HCT116 (cell line): ENCODE results near the gene OR6J1. TPM values are rescaled to one million over a fixed set of nuclear protein-coding genes. Genes with fewer than 3 reads are reported as not detected.

Experiments
- ATAC-seq: fragments of 200-7000 bp; cut with Tn5 transposase; 2 replicates; pipeline ENCODE4 v1.9.1; 2020; ENCODE audit warnings: mild to moderate bottlenecking, moderate library complexity
- BruUV-seq: library from RNA; stranded (reverse); fragments of 400-500 nt; replicated peaks from 2 replicates; lab custom pipeline; 2021; lab: Mats Ljungman, UMichigan
- CTCF ChIA-PET: fragments of 300-600 bp; sonication (Branson Sonifier 250); formaldehyde crosslinking; loops from one replicate; lab custom pipeline; 2021; ENCODE audit warnings: antibody characterized with exemption; lab: Charles Lee
- POLR2A ChIA-PET: fragments of 300-600, 350-600 bp; sonication (Branson Sonifier 250); formaldehyde crosslinking; loops from one replicate; lab custom pipeline; 2021; ENCODE audit warnings: antibody characterized with exemption; lab: Charles Lee
- RAD21 ChIA-PET, 2 experiments: fragments of 300-600 bp; sonication (Branson Sonifier 250); formaldehyde crosslinking; loops; one replicate each; lab custom pipeline; 2023; ENCODE audit warnings: low total read pairs in 2 of 2; ENCODE audit not compliant: uncharacterized antibody in 2 of 2, unreplicated experiment in 2 of 2, low non-redundant PET in 1 of 2; lab: Charles Lee
- DNase-seq: peaks from one replicate; pipeline ENCODE4 v3.0.0-alpha.2; 2010; ENCODE audit warnings: low read depth, low spot score
- H2AFZ ChIP-seq: fragments of 200-600 bp; shearing (Covaris generic), sonication (generic); 2 replicates; pipeline ENCODE4 v1.6.1; 2017; ENCODE audit warnings: low read depth, mixed run types, mixed read lengths, antibody characterized with exemption, low read length; ENCODE audit not compliant: poor library complexity, severe bottlenecking
- H3K27ac ChIP-seq: 2 replicates; pipeline ENCODE4 v1.5.1; 2012; ENCODE audit warnings: low read depth, low read length
- H3K27me3 ChIP-seq: fragments of 200-600 bp; sonication (generic); 2 replicates; pipeline ENCODE4 v1.6.1; 2016; ENCODE audit warnings: mixed run types, low read length, mixed read lengths; ENCODE audit not compliant: insufficient read depth
- H3K36me3 ChIP-seq, 2 experiments: fragments of 200-500 bp in 1 of 2; fragments of 200-600 bp in 1 of 2; sonication (Bioruptor generic) in 1 of 2; sonication (generic) in 1 of 2; 2 replicates each; pipeline versions ENCODE4 v1.5.1 to v1.6.1; 2014 to 2016; ENCODE audit warnings: low read length in 2 of 2, inconsistent platforms in 1 of 2, mixed read lengths in 1 of 2, mixed run types in 1 of 2; ENCODE audit not compliant: insufficient read depth in 2 of 2, control insufficient read depth in 1 of 2
- H3K4me1 ChIP-seq, 2 experiments: fragments of 200-600 bp in 1 of 2; sonication (generic) in 1 of 2; 2 replicates each; pipeline versions ENCODE4 v1.5.1 to v1.6.1; 2012 to 2017; ENCODE audit warnings: low read length in 2 of 2, inconsistent platforms in 1 of 2, mild to moderate bottlenecking in 1 of 2, mixed read lengths in 1 of 2, mixed run types in 1 of 2, moderate library complexity in 1 of 2; ENCODE audit not compliant: insufficient read depth in 2 of 2, control insufficient read depth in 1 of 2
- H3K4me2 ChIP-seq: fragments of 200-600 bp; sonication (generic); 2 replicates; pipeline ENCODE4 v1.6.1; 2017; ENCODE audit warnings: mixed run types, low read length, mixed read lengths
- H3K4me3 ChIP-seq, 2 experiments: fragments of 200-600 bp in 1 of 2; sonication (generic) in 1 of 2; replicated peaks in 1 of 2; 2 replicates each; pipeline ENCODE4 v1.5.1; 2011 to 2016; ENCODE audit warnings: low read length in 2 of 2, control low read depth in 1 of 2, low read depth in 1 of 2, mild to moderate bottlenecking in 1 of 2, mixed read lengths in 1 of 2, mixed run types in 1 of 2
- H3K79me2 ChIP-seq: fragments of 200-600 bp; sonication (generic); 2 replicates; pipeline ENCODE4 v1.6.1; 2017; ENCODE audit warnings: mild to moderate bottlenecking, mixed run types, low read length, moderate library complexity, mixed read lengths; ENCODE audit not compliant: insufficient read depth
- H3K9ac ChIP-seq: fragments of 200-600 bp; sonication (generic); 2 replicates; pipeline ENCODE4 v1.6.1; 2016; ENCODE audit warnings: low read length, mixed read lengths
- H3K9me2 ChIP-seq: fragments of 200-600 bp; sonication (generic), shearing (Covaris generic); 2 replicates; pipeline ENCODE4 v1.6.1; 2017; ENCODE audit warnings: mixed run types, mild to moderate bottlenecking, moderate library complexity; ENCODE audit not compliant: insufficient read depth
- H3K9me3 ChIP-seq, 2 experiments: fragments of 200-500 bp in 1 of 2; fragments of 200-600 bp in 1 of 2; sonication (Bioruptor generic) in 1 of 2; sonication (generic) in 1 of 2; 2 replicates each; pipeline ENCODE4 v1.6.1; 2014 to 2017; ENCODE audit warnings: low read length in 2 of 2, mixed read lengths in 2 of 2, inconsistent platforms in 1 of 2, low read depth in 1 of 2, mild to moderate bottlenecking in 1 of 2, mixed run types in 1 of 2, moderate library complexity in 1 of 2; ENCODE audit not compliant: control insufficient read depth in 1 of 2, insufficient read depth in 1 of 2
- H4K20me1 ChIP-seq: fragments of 200-600 bp; sonication (generic), shearing (Covaris generic); 2 replicates; pipeline ENCODE4 v1.6.1; 2017; ENCODE audit warnings: mixed run types, mild to moderate bottlenecking, moderate library complexity; ENCODE audit not compliant: insufficient read depth
- CBX3 ChIP-seq: IDR thresholded peaks from 2 replicates; pipeline ENCODE4 v1.6.1; 2012; ENCODE audit warnings: low read depth
- CEBPB ChIP-seq: IDR thresholded peaks from 2 replicates; pipeline ENCODE4 v1.6.1; 2012; ENCODE audit warnings: low read depth
- EGR1 ChIP-seq: IDR thresholded peaks from 2 replicates; pipeline ENCODE4 v1.6.1; 2012; ENCODE audit warnings: low read depth
- ELF1 ChIP-seq: IDR thresholded peaks from 2 replicates; pipeline ENCODE4 v1.6.1; 2012; ENCODE audit warnings: low read depth, borderline replicate concordance
- EZH2 ChIP-seq: fragments of 200-600 bp; sonication (generic); IDR thresholded peaks from 2 replicates; pipeline ENCODE4 v1.6.1; 2017; ENCODE audit warnings: antibody characterized with exemption, mixed run types
- FOSL1 ChIP-seq: IDR thresholded peaks from 2 replicates; pipeline ENCODE4 v1.6.1; 2012; ENCODE audit warnings: low read depth
- JUND ChIP-seq: IDR thresholded peaks from 2 replicates; pipeline ENCODE4 v1.6.1; 2012
- MAX ChIP-seq: IDR thresholded peaks from 2 replicates; pipeline ENCODE4 v1.6.1; 2012
- POLR2A ChIP-seq: IDR thresholded peaks from 2 replicates; pipeline ENCODE4 v1.7.0; 2011; ENCODE audit warnings: borderline replicate concordance; ENCODE audit not compliant: insufficient read depth, insufficient read length; ENCODE audit errors: extremely low read depth
- POLR2AphosphoS5 ChIP-seq: IDR thresholded peaks from 2 replicates; pipeline ENCODE4 v1.6.1; 2011; ENCODE audit warnings: mild to moderate bottlenecking, low read depth, low read length, moderate library complexity
- RAD21 ChIP-seq: IDR thresholded peaks from 2 replicates; pipeline ENCODE4 v1.6.1; 2012; ENCODE audit warnings: low read depth, mild to moderate bottlenecking
- SIN3A ChIP-seq: IDR thresholded peaks from 2 replicates; pipeline ENCODE4 v1.6.1; 2012; ENCODE audit warnings: low read depth
- SP1 ChIP-seq: IDR thresholded peaks from 2 replicates; pipeline ENCODE4 v1.6.1; 2012; ENCODE audit warnings: low read depth
- SRF ChIP-seq: IDR thresholded peaks from 2 replicates; pipeline ENCODE4 v1.6.1; 2012; ENCODE audit warnings: low read depth
- ZBTB33 ChIP-seq: IDR thresholded peaks from 2 replicates; pipeline ENCODE4 v1.6.1; 2011; ENCODE audit warnings: mild to moderate bottlenecking, low read length, moderate library complexity; ENCODE audit not compliant: insufficient replicate concordance; ENCODE audit errors: extremely low read depth
- ZFX ChIP-seq: fragments of 450-650 bp; IDR thresholded peaks from 2 replicates; pipeline ENCODE4 v1.6.1; 2017
- ZNF274 ChIP-seq: fragments of 200-500 bp; sonication (Bioruptor generic); IDR thresholded peaks from 2 replicates; pipeline ENCODE4 v1.6.1; 2014; ENCODE audit warnings: mild to moderate bottlenecking, low read depth, low read length, inconsistent platforms
- intact Hi-C: fragments of 100-400 bp; cut with micrococcal nuclease; formaldehyde crosslinking; loops from 2 replicates; pipeline ENCODE4 v1.10.0; 2022
- total RNA-seq: library from RNA; stranded (reverse); gene quantifications from one replicate; pipeline ENCODE4 v1.2.1, GENCODE V29; 2021; ENCODE audit not compliant: unreplicated experiment
- TF ChIP-seq, protein P1 (sequence below): IDR thresholded peaks from 2 replicates; pipeline ENCODE4 v1.6.1; 2012; ENCODE audit warnings: low read depth
- TF ChIP-seq, protein P2 (sequence below), 3 experiments: fragments of 200-600 bp in 1 of 3; sonication (generic) in 1 of 3; IDR thresholded peaks in 2 of 3; conservative IDR thresholded peaks in 1 of 3; 2 replicates each; pipeline ENCODE4 v1.5.1; 2012 to 2017; ENCODE audit warnings: low read depth in 2 of 3, low read length in 2 of 3, antibody characterized with exemption in 1 of 3, borderline replicate concordance in 1 of 3, control low read depth in 1 of 3, mild to moderate bottlenecking in 1 of 3, mixed read lengths in 1 of 3, mixed run types in 1 of 3, moderate library complexity in 1 of 3; ENCODE audit not compliant: insufficient read depth in 1 of 3
- TF ChIP-seq, protein P3 (sequence below): IDR thresholded peaks from 2 replicates; pipeline ENCODE4 v1.6.1; 2012

OR6J1 gene
- total RNA-seq, 1 experiment from 2014 or later: not detected

- Histone ChIP-seq H3K27me3 (peaks cover 4% of the 10 kb centered on the region; the same call in 1 of the 2 replicates), H3K9me3 (no peaks in the 10 kb centered on the region), H3K27ac (peak within 1 kb of the TSS; percentile 69), H3K9ac (peak within 1 kb of the TSS; percentile 72), H3K4me3 (peak within 1 kb of the TSS; percentile 81 to 86), H3K4me2 (peak within 1 kb of the TSS; percentile 95), H2AFZ (peak within 1 kb of the TSS; percentile 93), H4K20me1 (no peaks in the 10 kb centered on the region), H3K9me2 (no peaks in the 10 kb centered on the region), H3K4me1 (peaks cover 13 to 45% of the 10 kb centered on the region in 2 experiments), H3K36me3 (no peaks in the 10 kb centered on the region; a peak in 1 of 4 replicates), H3K79me2 (no peaks in the 10 kb centered on the region)
- DNase-seq: no peak
- peak; percentile 89 for ATAC-seq
- ChIA-PET POLR2A (interaction anchor here (1.1 kb wide), 1 partner anchor 9 kb away, joined by 7 read pairs; the partner anchor contains the start of gene DAD1), CTCF (interaction anchor here (0.9 to 2.5 kb wide), 5 partner anchors 9 to 254 kb away, joined by 3 to 31 read pairs (median 4); partner anchors contain the start of gene DAD1), RAD21 (interaction anchor here in 1 of 2 experiments (1.7 kb wide), 1 partner anchor 9 kb away, joined by 5 read pairs; the partner anchor contains the start of gene DAD1)
- TSS peak; percentile 54 for BruUV-seq
- intact Hi-C loops: no loop called here
- TF ChIP-seq FOSL1 (no peak), RAD21 (no peak), SRF (no peak), ZFX (no peak), ZNF274 (no peak), SIN3A (no peak), ZBTB33 (no peak), POLR2A (peak; percentile 32), POLR2AphosphoS5 (peak; percentile 78), EZH2 (no peak), CEBPB (no peak), MAX (no peak), ELF1 (no peak), JUND (no peak), CBX3 (no peak), EGR1 (no peak), SP1 (peak; percentile 38; the same call in 1 of the 2 replicates)
- TF ChIP-seq, protein P1, sequence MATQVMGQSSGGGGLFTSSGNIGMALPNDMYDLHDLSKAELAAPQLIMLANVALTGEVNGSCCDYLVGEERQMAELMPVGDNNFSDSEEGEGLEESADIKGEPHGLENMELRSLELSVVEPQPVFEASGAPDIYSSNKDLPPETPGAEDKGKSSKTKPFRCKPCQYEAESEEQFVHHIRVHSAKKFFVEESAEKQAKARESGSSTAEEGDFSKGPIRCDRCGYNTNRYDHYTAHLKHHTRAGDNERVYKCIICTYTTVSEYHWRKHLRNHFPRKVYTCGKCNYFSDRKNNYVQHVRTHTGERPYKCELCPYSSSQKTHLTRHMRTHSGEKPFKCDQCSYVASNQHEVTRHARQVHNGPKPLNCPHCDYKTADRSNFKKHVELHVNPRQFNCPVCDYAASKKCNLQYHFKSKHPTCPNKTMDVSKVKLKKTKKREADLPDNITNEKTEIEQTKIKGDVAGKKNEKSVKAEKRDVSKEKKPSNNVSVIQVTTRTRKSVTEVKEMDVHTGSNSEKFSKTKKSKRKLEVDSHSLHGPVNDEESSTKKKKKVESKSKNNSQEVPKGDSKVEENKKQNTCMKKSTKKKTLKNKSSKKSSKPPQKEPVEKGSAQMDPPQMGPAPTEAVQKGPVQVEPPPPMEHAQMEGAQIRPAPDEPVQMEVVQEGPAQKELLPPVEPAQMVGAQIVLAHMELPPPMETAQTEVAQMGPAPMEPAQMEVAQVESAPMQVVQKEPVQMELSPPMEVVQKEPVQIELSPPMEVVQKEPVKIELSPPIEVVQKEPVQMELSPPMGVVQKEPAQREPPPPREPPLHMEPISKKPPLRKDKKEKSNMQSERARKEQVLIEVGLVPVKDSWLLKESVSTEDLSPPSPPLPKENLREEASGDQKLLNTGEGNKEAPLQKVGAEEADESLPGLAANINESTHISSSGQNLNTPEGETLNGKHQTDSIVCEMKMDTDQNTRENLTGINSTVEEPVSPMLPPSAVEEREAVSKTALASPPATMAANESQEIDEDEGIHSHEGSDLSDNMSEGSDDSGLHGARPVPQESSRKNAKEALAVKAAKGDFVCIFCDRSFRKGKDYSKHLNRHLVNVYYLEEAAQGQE: no peak
- TF ChIP-seq, protein P2, sequence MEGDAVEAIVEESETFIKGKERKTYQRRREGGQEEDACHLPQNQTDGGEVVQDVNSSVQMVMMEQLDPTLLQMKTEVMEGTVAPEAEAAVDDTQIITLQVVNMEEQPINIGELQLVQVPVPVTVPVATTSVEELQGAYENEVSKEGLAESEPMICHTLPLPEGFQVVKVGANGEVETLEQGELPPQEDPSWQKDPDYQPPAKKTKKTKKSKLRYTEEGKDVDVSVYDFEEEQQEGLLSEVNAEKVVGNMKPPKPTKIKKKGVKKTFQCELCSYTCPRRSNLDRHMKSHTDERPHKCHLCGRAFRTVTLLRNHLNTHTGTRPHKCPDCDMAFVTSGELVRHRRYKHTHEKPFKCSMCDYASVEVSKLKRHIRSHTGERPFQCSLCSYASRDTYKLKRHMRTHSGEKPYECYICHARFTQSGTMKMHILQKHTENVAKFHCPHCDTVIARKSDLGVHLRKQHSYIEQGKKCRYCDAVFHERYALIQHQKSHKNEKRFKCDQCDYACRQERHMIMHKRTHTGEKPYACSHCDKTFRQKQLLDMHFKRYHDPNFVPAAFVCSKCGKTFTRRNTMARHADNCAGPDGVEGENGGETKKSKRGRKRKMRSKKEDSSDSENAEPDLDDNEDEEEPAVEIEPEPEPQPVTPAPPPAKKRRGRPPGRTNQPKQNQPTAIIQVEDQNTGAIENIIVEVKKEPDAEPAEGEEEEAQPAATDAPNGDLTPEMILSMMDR (IDR thresholded peaks at IDR 0.05 in 2 of 3, conservative IDR thresholded peaks at IDR 0.05 in 1 of 3; ENCODE audit: borderline replicate concordance in 1 of 3, insufficient read depth in 1 of 3, low read depth in 2 of 3, low read length in 2 of 3): no peak
- TF ChIP-seq, protein P3, sequence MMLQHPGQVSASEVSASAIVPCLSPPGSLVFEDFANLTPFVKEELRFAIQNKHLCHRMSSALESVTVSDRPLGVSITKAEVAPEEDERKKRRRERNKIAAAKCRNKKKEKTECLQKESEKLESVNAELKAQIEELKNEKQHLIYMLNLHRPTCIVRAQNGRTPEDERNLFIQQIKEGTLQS: no peak
Measured at GRCh38 chr14:22598099-22598895, 45.9 kb downstream of the OR6J1 start, which contains the start of gene ABHD4. Gene ABHD4, plus strand, starts transcription at chr14:22598300. Its CDS starts 7 bp downstream, at chr14:22598307.
